ENCODE data around the gene NLGN2. TPM values are rescaled to one million over a fixed set of nuclear protein-coding genes. Genes with fewer than 3 reads are reported as not detected.

NLGN2 gene
- polyA plus RNA-seq, 3 donors = 0.55 TPM; not detected in 2

GRCh38 chr17:7394452-7395191 is 13.0 kb upstream of the NLGN2 start, which contains the start of gene PLSCR3:
TSS of gene PLSCR3 (minus strand) at chr17:7394525. CDS start at chr17:7394110, 415 bp downstream.
- H3K27ac Mint-ChIP-seq = peak within 1 kb of the TSS; percentile 83 to 95 (median 90)
- H3K27me3 ChIP-seq (ENCODE audit: control insufficient read depth in 2 of 2, insufficient read depth in 2 of 2, low read length in 2 of 2) = no peaks in the 10 kb centered on the region
- peak within 1 kb of the TSS; percentile 69 for H3K9ac ChIP-seq (ENCODE audit: insufficient read depth, low read length, poor library complexity, severe bottlenecking)
- H4K20me1 ChIP-seq (ENCODE audit: insufficient read depth, low read length) = no peaks in the 10 kb centered on the region
- H3K4me2 ChIP-seq (replicated peaks; ENCODE audit: extremely low read depth, low read length, poor library complexity, severe bottlenecking) = peak within 1 kb of the TSS; percentile 99
- peaks cover 0 to 5% (median 3%) of the 10 kb centered on the region in 3 donors for H3K27me3 Mint-ChIP-seq (ENCODE audit: low read depth in 3 of 3)
- H3K4me1 ChIP-seq (ENCODE audit: control insufficient read depth in 1 of 2, insufficient read depth in 2 of 2, low read length in 2 of 2) = peaks cover 15 to 19% of the 10 kb centered on the region in 2 donors
- DNase-seq = peak; percentile 69 to 73 (median 70)
- peaks cover 17 to 32% of the 10 kb centered on the region in 2 donors for H3K36me3 ChIP-seq (replicated peaks in 1 of 2; ENCODE audit: control insufficient read depth in 1 of 2, insufficient read depth in 2 of 2, low read length in 2 of 2)
- peak within 1 kb of the TSS; percentile 59 to 81 for H3K27ac ChIP-seq (ENCODE audit: low read depth in 1 of 2, low read length in 2 of 2)
- peaks cover 30 to 32% of the 10 kb centered on the region in 2 donors for H3K36me3 Mint-ChIP-seq
- H3K4me3 ChIP-seq (replicated peaks in 1 of 3; ENCODE audit: low read depth in 2 of 3, low read length in 3 of 3) = peak within 1 kb of the TSS; percentile 61 to 94 (median 79)
- H3K4me3 Mint-ChIP-seq = peak within 1 kb of the TSS; percentile 86 to 95
- H3K9me3 Mint-ChIP-seq = peaks cover 0 to 3% (median 0%) of the 10 kb centered on the region in 7 donors
- H2AFZ ChIP-seq (ENCODE audit: insufficient read depth, low read depth, low read length, poor library complexity, severe bottlenecking) = peak within 1 kb of the TSS; percentile 97
- no peaks in the 10 kb centered on the region for H3K9me3 ChIP-seq (replicated peaks in 1 of 2; ENCODE audit: control insufficient read depth in 1 of 2, insufficient read depth in 1 of 2, low read length in 2 of 2)
- H3K4me1 Mint-ChIP-seq = peaks cover 15% of the 10 kb centered on the region
- under 1% methylated on average over 71 of the region's 71 CpGs for WGBS (ENCODE audit: insufficient coverage)
- intact Hi-C loops (cut with micrococcal nuclease) = loop anchor here in 1 of 2 donors (5.0 kb wide), 1 partner anchor 42 kb away; the partner anchor contains the start of gene KCTD11
- TF ChIP-seq CTCF (IDR thresholded peaks at IDR 0.05) = peak; percentile 21
- no peaks in the 10 kb centered on the region for H3K79me2 ChIP-seq (ENCODE audit: insufficient read depth, low read length)

- no peak for TF ChIP-seq CTCF (IDR thresholded peaks at IDR 0.05)
- 89% methylated on average over 4 of the region's 4 CpGs for WGBS (ENCODE audit: insufficient coverage)
- no peak overlapping the region for H3K27ac ChIP-seq (ENCODE audit: low read depth in 1 of 2, low read length in 2 of 2)
Observed at GRCh38 chr17:7396147-7396546, 11.5 kb upstream of the NLGN2 start.

More at GRCh38 chr17:7396147-7396546, 11.5 kb upstream of the NLGN2 start:
- Histone ChIP-seq H3K4me2 (replicated peaks; ENCODE audit: extremely low read depth, low read length, poor library complexity, severe bottlenecking) (no peak overlapping the region), H3K27me3 (ENCODE audit: control insufficient read depth in 2 of 2, insufficient read depth in 2 of 2, low read length in 2 of 2) (no peaks in the 10 kb centered on the region), H3K36me3 (replicated peaks in 1 of 2; ENCODE audit: control insufficient read depth in 1 of 2, insufficient read depth in 2 of 2, low read length in 2 of 2) (peaks cover 4 to 16% of the 10 kb centered on the region in 2 donors), H3K9me3 (replicated peaks in 1 of 2; ENCODE audit: control insufficient read depth in 1 of 2, insufficient read depth in 1 of 2, low read length in 2 of 2) (no peaks in the 10 kb centered on the region), H3K9ac (ENCODE audit: insufficient read depth, low read length, poor library complexity, severe bottlenecking) (no peak overlapping the region), H2AFZ (ENCODE audit: insufficient read depth, low read depth, low read length, poor library complexity, severe bottlenecking) (no peak overlapping the region), H3K79me2 (ENCODE audit: insufficient read depth, low read length) (no peaks in the 10 kb centered on the region), H3K4me1 (ENCODE audit: control insufficient read depth in 1 of 2, insufficient read depth in 2 of 2, low read length in 2 of 2) (peaks cover 15 to 19% of the 10 kb centered on the region in 2 donors), H3K4me3 (replicated peaks in 1 of 3; ENCODE audit: low read depth in 2 of 3, low read length in 3 of 3) (no peak overlapping the region), H4K20me1 (ENCODE audit: insufficient read depth, low read length) (no peaks in the 10 kb centered on the region)
- Mint-ChIP-seq H3K4me3 (peak overlapping the region in 1 of 2 donors; percentile 8), H3K27me3 (ENCODE audit: low read depth in 3 of 3) (peaks cover 0 to 6% (median 3%) of the 10 kb centered on the region in 3 donors), H3K9me3 (peaks cover 0 to 3% (median 0%) of the 10 kb centered on the region in 7 donors), H3K4me1 (peaks cover 15% of the 10 kb centered on the region), H3K36me3 (peaks cover 16 to 17% of the 10 kb centered on the region in 2 donors), H3K27ac (peak overlapping the region in 1 of 7 donors; percentile 19)
- intact Hi-C loops (cut with micrococcal nuclease) = no loop called here
- DNase-seq = no peak
